MM.1S (cell line): ENCODE data around the gene RLN3.

Experiments
- DNase-seq: peaks from one replicate; pipeline ENCODE4 v3.0.0-alpha.2; 2015
- H2AFZ ChIP-seq: fragments of 300-600 bp; sonication (generic); 2 replicates; pipeline ENCODE4 v1.6.0; 2016; ENCODE audit warnings: antibody characterized with exemption, low read length
- H3F3A ChIP-seq: fragments of 300-600 bp; sonication (generic); 2 replicates; pipeline ENCODE4 v1.6.1; 2016; ENCODE audit warnings: mild to moderate bottlenecking, antibody characterized with exemption, low read length, moderate library complexity, mixed read lengths; ENCODE audit not compliant: insufficient read depth
- H3K27ac ChIP-seq: fragments of 300-600 bp; sonication (generic); 2 replicates; pipeline ENCODE4 v1.5.1; 2016; ENCODE audit warnings: mild to moderate bottlenecking, low read length
- H3K27me3 ChIP-seq: fragments of 300-600 bp; sonication (generic); replicated peaks from 2 replicates; pipeline ENCODE4 v1.6.0; 2016; ENCODE audit warnings: low read length; ENCODE audit not compliant: insufficient read depth
- H3K36me3 ChIP-seq: fragments of 300-600 bp; sonication (generic); replicated peaks from 2 replicates; pipeline ENCODE4 v1.6.1; 2016; ENCODE audit warnings: mild to moderate bottlenecking, low read length, mixed read lengths; ENCODE audit not compliant: insufficient read depth
- H3K4me1 ChIP-seq: fragments of 300-600 bp; sonication (generic); 2 replicates; pipeline ENCODE4 v1.6.1; 2016; ENCODE audit warnings: low read length, mixed read lengths
- H3K4me2 ChIP-seq: fragments of 300-600 bp; sonication (generic); 2 replicates; pipeline ENCODE4 v1.6.0; 2016; ENCODE audit warnings: low read depth, low read length
- H3K4me3 ChIP-seq: fragments of 300-600 bp; sonication (generic); 2 replicates; pipeline ENCODE4 v1.5.1; 2016; ENCODE audit warnings: low read length, mixed read lengths
- H3K79me2 ChIP-seq: fragments of 300-600 bp; sonication (generic); 2 replicates; pipeline ENCODE4 v1.6.1; 2016; ENCODE audit warnings: mixed run types, low read length, mixed read lengths
- H3K9ac ChIP-seq: fragments of 300-600 bp; sonication (generic); 2 replicates; pipeline ENCODE4 v1.6.1; 2016; ENCODE audit warnings: low read length, mixed read lengths
- H3K9me2 ChIP-seq: fragments of 300-600 bp; sonication (generic); replicated peaks from 2 replicates; pipeline ENCODE4 v1.6.1; 2016; ENCODE audit warnings: mild to moderate bottlenecking, low read length, mixed read lengths; ENCODE audit not compliant: insufficient read depth
- H3K9me3 ChIP-seq: fragments of 300-600 bp; sonication (generic); replicated peaks from 2 replicates; pipeline ENCODE4 v1.6.1; 2016; ENCODE audit warnings: mild to moderate bottlenecking, low read length, mixed read lengths; ENCODE audit not compliant: insufficient read depth
- H4K20me1 ChIP-seq: fragments of 300-600 bp; sonication (generic); 2 replicates; pipeline ENCODE4 v1.6.1; 2016; ENCODE audit warnings: mild to moderate bottlenecking, low read length, moderate library complexity, mixed read lengths; ENCODE audit not compliant: insufficient read depth
- CTCF ChIP-seq: fragments of 300-600 bp; sonication (generic); IDR thresholded peaks from 2 replicates; pipeline ENCODE4 v1.5.1; 2016; ENCODE audit warnings: antibody characterized with exemption, low read length, mixed read lengths
- EZH2 ChIP-seq: fragments of 300-600 bp; sonication (generic); optimal IDR thresholded peaks from 2 replicates; pipeline ENCODE3; 2017; ENCODE audit warnings: low read depth, mild to moderate bottlenecking, antibody characterized with exemption, low read length, mixed read lengths
- EZH2phosphoT487 ChIP-seq: fragments of 300-600 bp; sonication (generic); IDR thresholded peaks from 2 replicates; pipeline ENCODE4 v1.6.1; 2018; ENCODE audit warnings: antibody characterized with exemption, low read length

The RLN3 gene

GRCh38 chr19:14005349-14006084 lies 22.4 kb upstream of the RLN3 start:
- Histone ChIP-seq H3K4me3 (peak overlapping the region; percentile 77), H3K9ac (peak overlapping the region; percentile 96), H3K4me1 (peaks cover 8% of the 10 kb centered on the region), H3K9me2 (no peaks in the 10 kb centered on the region), H3K9me3 (no peaks in the 10 kb centered on the region), H2AFZ (peak overlapping the region; percentile 28; the same call in 1 of the 2 replicates), H3F3A (peaks cover 9% of the 10 kb centered on the region; the same call in 1 of the 2 replicates), H3K36me3 (no peaks in the 10 kb centered on the region), H3K27ac (peak overlapping the region; percentile 89), H4K20me1 (no peaks in the 10 kb centered on the region), H3K27me3 (no peaks in the 10 kb centered on the region), H3K79me2 (peaks cover 30% of the 10 kb centered on the region), H3K4me2 (peak overlapping the region; percentile 44)
- peak; percentile 85 for DNase-seq
- TF ChIP-seq CTCF (no peak), EZH2phosphoT487 (no peak), EZH2 (no peak)

- H3K9ac ChIP-seq, result peak within 1 kb of the TSS; percentile 96
- no peaks in the 10 kb centered on the region for H3K27me3 ChIP-seq
- H3K79me2 ChIP-seq, result peaks cover 23% of the 10 kb centered on the region
- peak within 1 kb of the TSS; percentile 87 for H3K4me2 ChIP-seq
- peak within 1 kb of the TSS; percentile 89 for H3K27ac ChIP-seq
- DNase-seq, result peak; percentile 99
- no peaks in the 10 kb centered on the region for H3K9me3 ChIP-seq
- TF ChIP-seq EZH2 (no peak), CTCF (no peak), EZH2phosphoT487 (no peak)
- H3F3A ChIP-seq, result peaks cover 9% of the 10 kb centered on the region; the same call in 1 of the 2 replicates
- no peaks in the 10 kb centered on the region for H3K36me3 ChIP-seq
- no peaks in the 10 kb centered on the region for H3K9me2 ChIP-seq
- H3K4me3 ChIP-seq, result peak within 1 kb of the TSS; percentile 77
- no peaks in the 10 kb centered on the region for H4K20me1 ChIP-seq
- H3K4me1 ChIP-seq, result peaks cover 8% of the 10 kb centered on the region
- H2AFZ ChIP-seq, result peak within 1 kb of the TSS; percentile 81
Measured at GRCh38 chr19:14006085-14006765, 21.7 kb upstream of the RLN3 start, which contains the start of gene RFX1. RFX1 (minus strand) TSS chr19:14006320; CDS start chr19:13993843, 12,477 bp downstream.

- Histone ChIP-seq H3K36me3 (no peaks in the 10 kb centered on the region), H3K79me2 (peaks cover 19% of the 10 kb centered on the region; the same call in 1 of the 2 replicates), H3K9me3 (no peaks in the 10 kb centered on the region), H3K4me3 (peak overlapping the region; percentile 77), H3K27me3 (no peaks in the 10 kb centered on the region), H3K9me2 (no peaks in the 10 kb centered on the region), H3K4me1 (peaks cover 8% of the 10 kb centered on the region), H3K27ac (peak overlapping the region; percentile 89), H3K9ac (peak overlapping the region; percentile 96), H3K4me2 (peak overlapping the region; percentile 87), H4K20me1 (no peaks in the 10 kb centered on the region), H2AFZ (peak overlapping the region; percentile 81), H3F3A (peaks cover 9% of the 10 kb centered on the region; the same call in 1 of the 2 replicates)
- TF ChIP-seq EZH2phosphoT487, result no peak
- no peak for TF ChIP-seq CTCF
- TF ChIP-seq EZH2, result no peak
- DNase-seq, result no peak
Measured at GRCh38 chr19:14006766-14007562, 21.0 kb upstream of the RLN3 start.
